HG03097 (cell line): ENCODE measurements around the gene LRRC43.
A peak's percentile ranks its signal among the peaks of the same experiment; 100 is the strongest.

Experiments used
- ATAC-seq: cut with Tn5 transposase; IDR thresholded peaks from one replicate; pipeline ENCODE4 v1.9.1; 2021; ENCODE audit not compliant: unreplicated experiment, low FRiP score

LRRC43 gene

DNA sequence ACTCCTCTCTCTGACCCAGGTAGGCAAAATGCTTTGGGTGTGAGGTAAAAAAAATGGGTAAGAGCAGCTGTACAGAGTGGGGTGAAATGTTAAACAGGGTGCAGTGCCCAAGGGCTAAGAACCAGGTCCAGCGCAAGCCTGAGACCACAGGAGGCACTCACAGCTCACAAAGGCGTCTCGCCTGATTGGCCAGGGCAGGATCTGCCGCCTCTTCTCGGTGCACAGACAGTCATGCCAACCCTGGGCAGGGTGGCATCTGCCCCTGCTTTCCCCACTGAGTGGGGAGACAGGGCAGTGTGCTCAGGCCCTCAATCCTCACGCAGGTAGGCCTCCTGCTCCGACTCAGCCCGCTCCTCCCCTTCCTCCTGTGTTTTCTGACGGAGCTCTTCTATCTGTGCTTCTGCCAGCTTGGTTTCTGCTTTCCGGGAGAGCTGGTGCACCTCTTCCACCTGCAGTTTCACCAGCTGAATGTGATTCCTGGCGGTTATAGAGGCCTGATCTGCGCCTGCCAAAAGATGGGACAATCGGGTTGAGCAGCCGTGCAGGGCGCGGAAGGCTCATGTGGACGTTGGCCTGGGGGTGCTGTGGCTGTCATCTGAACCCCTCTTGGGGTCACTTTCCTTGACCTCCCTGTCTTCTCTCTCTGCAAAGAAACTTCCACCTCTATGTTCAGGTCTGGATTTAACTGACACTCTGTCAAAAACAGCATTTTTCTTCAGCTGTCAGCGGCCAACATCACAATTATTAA lies 25.3 kb downstream of the LRRC43 start:
- ATAC-seq, result no peak

DNA sequence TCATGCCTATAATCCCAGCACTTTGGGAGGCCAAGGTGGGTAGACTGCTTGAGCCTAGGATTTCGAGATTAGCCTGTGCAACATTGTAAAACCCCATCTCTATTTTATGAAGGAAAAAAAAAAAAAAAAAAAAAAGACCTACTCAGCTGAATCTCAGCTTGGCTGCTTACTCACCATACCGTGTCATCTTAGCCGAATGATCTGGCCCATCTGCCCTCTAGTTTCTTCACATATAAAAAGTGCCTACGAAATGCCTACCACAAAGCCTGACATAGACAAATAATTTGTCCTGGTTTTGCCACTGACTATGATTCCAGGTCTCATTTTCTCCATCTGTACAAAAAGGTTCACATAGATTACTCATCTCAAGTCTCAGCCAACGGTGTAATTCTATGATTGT lies 32.8 kb downstream of the LRRC43 start:
- ATAC-seq, result no peak

DNA sequence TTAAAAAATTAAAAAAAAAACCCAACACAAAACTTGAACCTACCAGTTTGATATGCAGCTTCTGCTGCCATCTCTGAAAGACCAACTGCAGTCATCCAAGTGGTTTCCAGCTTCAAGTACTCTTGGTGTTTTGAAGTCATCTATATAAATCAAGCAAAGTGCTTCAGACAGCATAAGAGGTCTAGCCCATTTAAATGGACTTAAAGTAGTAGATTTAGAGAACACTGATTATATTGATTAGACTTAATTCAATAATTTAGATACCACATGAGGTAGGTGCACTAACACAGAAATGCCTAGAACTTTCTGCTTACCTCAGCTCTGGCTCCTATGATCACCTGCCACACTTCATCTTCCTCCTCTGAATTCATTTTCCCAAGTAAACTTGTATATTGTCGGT lies 33.5 kb downstream of the LRRC43 start:
- no peak for ATAC-seq

DNA sequence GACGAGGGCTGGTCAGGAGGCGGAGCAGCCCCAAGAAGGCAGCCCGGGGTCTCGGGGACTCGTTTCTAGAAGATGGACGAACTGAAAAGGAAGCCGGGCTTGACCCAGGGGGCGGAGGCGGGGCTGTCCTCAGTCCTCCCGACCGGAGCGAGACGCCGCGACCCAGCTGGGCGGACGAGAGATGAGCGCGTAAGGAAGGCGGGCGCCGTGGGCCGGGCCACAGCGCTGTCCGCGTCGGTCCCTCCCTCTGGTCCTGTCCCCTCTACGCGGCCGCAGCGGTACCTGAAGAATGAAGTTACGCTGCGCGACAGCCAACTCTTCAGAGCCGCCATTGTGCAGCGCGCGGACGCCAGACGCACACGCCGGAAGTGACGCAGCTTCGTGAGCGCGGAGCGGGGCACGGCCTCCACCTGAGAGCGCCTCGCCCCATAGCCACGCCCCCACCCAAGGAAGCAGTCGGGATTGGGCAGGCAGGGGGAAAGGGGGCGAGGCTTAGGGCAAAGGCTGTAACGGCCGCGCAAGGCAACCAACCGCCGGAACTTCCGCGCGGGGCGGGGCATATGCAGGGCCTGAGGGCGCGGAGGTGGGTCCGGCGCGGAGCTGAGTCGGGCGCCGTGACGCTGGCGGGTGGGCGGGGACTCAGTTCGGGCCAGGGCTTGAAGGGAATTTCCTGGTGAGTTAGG lies 42.9 kb downstream of the LRRC43 start, which contains the start of gene DIABLO:
TSS of gene DIABLO (minus strand) at position 370 of the 683 bp plus-strand sequence. CDS start at position 332, 38 bp downstream.
- peak; percentile 88 for ATAC-seq

DNA sequence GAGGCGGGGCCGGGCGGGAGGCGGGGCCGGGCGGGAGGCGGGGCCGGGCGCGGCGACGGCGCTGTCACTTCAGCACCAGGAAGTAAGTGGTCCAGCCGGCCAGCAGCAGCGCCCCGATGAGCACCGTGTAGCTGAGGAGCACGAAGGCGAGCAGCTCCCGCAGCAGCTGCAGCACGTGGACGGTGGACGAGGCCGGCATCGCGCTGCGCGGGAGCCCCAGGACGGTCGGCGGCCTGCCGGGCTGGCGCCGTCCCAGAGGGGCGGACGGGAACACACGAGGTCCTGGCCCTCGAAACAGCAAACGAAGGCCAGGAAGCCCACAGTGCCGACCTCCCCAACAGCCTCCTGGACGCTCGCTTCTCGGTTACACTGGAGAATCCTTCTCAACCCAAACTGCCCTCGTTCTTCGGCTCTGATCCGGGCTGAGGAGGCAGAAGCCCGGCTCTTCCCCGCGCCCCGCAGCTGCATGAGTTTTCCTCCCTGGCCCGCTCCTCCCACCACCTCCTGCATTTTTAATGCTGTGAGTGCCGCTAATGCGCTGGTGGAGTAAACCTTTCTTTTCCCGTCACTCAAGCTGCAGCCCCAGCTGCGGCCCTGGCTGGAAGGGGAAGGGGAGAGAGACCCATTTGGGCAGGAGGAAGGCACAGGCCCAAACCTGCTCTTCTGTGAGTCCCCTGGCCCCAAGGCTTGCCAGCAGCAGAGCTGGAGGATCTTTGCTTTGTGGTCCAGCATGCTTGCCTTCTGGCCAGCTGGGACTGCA lies 43.6 kb downstream of the LRRC43 start:
- no peak for ATAC-seq

DNA sequence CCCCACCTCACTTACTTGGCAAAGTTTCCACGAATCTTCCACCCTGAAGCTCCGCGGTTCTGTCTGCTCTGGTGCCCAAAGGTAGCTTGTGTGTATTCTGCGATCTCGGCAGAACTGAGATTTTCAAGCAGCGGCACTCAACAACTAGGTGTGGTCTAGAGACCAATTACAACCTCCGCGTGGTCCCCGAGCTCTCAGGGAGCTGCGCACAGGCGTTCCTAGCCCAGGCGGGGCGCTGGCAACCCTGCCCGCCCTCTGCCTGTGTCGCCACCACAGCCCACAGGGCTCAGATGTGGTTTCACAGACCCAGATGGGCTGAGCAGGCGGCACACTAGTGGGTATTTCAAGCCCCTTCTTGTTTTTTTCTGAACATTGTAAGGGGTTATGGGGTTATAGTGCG lies 44.4 kb downstream of the LRRC43 start:
- ATAC-seq, result no peak

DNA sequence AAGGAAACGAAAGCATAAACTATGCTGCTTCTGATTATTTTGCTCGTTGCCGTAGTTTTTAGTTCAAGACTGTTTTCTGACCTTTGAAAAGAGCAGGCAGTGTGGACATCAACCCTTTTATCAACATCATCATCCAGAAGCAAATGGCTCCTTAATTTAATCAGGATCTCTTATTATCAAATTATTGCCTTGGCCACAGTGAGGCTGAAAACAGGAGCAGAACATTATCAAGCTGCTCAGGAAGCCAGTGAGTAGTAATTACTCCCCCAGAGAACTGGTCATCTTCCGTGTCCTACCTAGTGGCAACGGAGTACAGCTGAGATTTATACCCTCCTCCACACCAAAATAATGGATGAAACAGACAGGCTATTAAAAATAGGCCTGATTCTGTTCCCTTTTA lies 45.2 kb downstream of the LRRC43 start:
- ATAC-seq, result no peak

DNA sequence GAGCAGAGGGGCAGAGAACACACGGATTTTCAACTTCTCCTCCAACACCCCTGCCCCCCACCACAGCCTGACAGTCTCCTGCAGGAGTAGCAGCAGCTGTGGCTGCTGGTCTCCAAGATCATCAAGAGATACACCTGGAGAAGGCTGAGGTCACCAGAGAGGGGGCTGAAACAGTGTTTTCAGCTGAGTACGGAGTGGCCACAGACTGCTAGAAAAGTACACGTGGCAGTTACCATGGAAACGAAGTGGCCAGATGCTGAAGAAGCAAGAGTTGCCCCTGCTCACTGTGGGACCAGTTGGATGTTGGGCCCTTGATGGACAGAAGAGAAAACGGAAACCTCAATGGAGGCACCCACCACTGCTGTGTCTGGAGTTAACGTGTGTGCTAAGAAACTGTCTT lies 47.9 kb downstream of the LRRC43 start:
- no peak for ATAC-seq

DNA sequence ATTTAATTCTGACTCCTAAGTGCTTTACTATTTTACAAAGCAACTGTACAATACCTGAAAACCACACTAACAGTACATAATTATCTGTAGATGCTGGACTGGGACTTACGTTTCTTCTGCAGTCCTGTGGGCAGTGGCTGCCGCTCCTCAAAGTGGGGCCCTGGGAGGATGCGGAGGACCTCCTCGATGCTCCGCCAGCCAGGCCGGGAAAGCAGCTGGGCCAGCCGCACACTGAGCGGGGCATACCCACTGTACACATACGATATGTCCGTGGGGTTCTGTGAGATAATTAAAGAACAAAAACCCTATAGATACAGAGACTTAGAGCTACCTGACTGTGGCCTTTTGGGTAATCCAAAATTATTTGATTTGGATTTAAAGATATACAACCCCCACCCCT lies 49.8 kb downstream of the LRRC43 start:
- no peak for ATAC-seq

DNA sequence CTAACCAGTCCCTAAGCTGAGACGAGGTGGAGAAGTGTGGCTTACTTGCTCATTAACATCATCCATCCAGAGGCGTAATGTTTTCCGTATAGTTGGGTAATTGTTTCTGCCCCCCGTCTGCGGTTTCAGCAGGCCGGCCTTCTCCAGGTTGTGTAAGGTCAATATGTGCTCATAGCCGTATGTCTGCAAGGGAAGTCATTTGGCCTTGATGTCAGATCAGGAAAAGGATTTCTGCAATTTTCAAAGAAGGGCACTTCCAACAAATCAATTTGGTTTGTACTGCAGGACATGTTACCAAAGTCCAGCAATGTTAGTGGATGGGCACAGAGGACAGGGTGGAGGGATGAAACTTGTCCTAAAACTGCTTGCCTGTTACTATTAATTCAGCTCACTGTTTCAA lies 52.8 kb downstream of the LRRC43 start:
- ATAC-seq, result no peak

DNA sequence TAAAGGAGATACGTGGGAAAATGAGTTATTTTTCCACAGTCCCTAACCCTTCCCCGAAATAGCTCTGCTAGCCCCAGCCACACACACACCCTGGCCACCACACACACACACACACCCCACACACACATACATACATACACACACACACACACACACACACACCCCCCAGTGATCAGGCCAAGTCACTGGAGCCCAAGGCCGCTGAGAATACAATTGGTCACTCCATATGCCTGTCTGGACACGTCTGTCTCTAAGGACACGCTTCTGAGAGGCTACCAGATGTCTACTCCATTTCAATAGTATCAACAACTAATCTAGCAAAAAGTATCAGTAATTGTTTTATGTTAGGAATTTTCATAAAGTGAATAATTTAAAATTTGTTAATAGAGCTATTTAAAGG lies 55.9 kb downstream of the LRRC43 start:
- no peak for ATAC-seq

DNA sequence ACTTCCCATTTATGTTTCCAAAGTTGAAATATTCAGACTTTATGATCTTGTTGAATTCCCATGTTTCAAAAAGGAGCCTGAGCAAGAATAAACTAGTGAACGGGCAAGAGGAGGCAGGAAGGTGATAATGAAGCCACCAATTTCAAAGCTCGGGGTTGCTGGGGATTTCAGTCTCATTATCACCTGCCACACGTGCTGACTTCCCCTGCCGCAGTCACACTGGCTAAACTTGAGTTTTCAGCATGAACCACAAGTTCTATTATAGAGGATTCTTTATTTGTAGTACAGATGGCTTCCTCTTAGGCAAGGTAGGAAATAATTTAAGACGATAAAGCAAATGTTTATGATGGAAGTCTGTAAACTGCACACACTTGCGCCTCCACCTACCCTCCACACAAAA lies 61.0 kb downstream of the LRRC43 start:
- ATAC-seq, result no peak

DNA sequence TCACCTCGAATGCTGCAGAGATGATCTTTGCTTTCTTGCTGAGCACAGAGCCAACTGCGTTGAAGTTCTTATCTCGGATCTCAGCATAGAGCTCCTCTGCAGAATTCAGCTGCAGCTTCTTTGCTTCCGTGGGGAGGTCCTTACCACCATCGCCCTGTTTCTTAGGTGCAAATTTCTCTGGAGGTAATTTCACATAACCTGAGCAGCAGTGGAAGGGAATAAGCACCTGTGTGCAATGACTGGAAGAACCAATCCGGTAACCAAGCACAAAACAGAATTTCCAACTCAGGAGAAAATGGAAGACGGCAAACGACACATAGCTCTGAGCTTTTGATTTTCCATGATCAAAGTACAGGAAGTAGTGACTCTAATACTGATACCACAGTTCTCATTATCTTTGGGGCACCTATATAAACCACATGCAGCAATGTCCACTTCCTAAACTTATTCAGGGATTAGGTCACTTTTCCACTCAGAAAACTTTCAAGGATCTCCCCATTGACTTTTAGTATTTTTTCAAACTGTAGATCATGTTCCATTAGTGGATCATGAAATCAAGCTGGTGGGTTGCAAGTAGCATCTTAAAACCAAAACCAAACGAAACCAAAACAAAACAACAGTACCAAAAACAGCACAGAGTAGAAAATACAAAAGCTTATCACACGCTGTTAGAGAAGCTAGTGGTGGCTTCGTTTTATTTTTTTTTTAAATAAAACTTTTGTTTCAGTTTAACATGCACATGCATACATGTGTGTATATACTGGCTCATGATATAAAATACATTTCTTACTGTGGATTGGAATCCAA lies 61.8 kb downstream of the LRRC43 start:
- no peak for ATAC-seq

DNA sequence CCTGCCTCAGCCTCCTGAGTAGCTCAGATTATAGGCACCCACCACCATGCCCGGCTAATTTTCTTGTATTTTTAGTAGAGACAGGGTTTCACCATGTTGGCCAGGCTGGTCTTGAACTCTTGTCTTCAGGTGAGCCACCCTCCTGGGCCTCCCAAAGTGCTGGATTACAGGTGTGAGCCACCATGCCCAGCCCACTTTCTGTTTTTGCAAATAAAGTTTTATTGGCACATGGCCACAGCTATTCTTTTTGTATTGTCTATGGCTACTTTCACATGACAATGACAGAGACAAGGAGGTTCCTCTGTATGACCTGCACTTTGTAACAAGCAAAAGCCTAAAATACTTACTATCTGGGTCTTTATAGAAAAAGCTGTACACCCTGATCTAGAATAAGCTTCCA lies 62.6 kb downstream of the LRRC43 start:
- ATAC-seq, result no peak

DNA sequence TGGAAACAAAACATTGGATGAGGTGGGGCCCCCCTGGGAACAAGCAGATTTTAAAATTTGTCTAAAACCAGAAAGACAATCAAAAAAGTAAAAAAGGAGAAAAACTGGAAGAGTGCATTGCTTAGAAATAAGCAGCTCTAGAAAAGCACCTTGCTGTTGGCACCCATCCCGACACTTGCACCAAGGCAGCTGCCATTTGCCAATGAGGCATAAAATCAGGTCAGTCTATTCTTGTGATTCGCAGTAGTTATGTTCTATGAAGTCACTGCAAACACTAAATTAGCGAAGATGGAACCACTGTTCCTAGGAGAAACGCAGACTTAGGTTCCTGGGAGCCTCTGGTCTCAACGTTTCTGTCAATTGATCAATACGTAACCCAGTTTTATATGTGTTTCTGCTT lies 67.1 kb downstream of the LRRC43 start:
- no peak for ATAC-seq

DNA sequence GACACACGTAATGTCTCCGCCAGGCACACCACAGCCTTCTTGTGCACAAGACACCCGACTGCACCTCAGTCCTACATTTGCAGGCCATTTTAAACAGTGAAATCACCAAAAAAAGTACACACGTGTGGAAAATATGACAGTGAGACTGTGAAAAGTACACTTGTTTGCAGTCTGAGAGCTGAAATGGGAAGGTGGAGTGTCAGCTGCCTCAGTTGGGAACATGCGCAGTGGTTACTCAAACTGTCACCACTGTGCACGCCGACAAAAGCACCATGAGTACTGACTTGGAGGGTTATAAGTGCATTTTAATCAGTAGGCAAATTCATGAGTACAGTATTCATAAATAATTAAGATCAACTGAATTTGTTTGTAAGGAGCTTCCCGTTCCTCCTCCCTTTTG lies 67.6 kb downstream of the LRRC43 start:
- ATAC-seq, result no peak
